Omental fat pad (tissue), 4 donors: ENCODE data around the gene GASK1B. TPM values are rescaled to one million over a fixed set of nuclear protein-coding genes. Genes with fewer than 3 reads are reported as not detected.

Experiments
- ATAC-seq: fragments of 150-250 bp; one replicate; pipeline ENCODE4 v1.9.1; 2016; ENCODE audit warnings: mild to moderate bottlenecking, moderate library complexity; ENCODE audit not compliant: low FRiP score
- DNase-seq: peaks from one replicate; pipeline ENCODE4 v3.0.0-alpha.2; 2019; ENCODE audit warnings: low spot score
- total RNA-seq, 4 donors: library from RNA; depleted of rRNA; stranded (reverse); fragments of >200 nt; gene quantifications; one replicate each; pipeline ENCODE4 v1.1.0, GENCODE V29; 2016
- TF ChIP-seq, protein P1 (sequence below), 3 donors: fragments of 450-650 bp; IDR thresholded peaks; one replicate each; pipeline ENCODE4 v1.5.1; 2016 to 2017; ENCODE audit warnings: antibody characterized with exemption in 3 of 3, mild to moderate bottlenecking in 3 of 3, moderate library complexity in 2 of 3

The GASK1B gene
- total RNA-seq, 4 donors from 2014 or later, result 50.2 to 94.2 (median 64.8) TPM

DNA sequence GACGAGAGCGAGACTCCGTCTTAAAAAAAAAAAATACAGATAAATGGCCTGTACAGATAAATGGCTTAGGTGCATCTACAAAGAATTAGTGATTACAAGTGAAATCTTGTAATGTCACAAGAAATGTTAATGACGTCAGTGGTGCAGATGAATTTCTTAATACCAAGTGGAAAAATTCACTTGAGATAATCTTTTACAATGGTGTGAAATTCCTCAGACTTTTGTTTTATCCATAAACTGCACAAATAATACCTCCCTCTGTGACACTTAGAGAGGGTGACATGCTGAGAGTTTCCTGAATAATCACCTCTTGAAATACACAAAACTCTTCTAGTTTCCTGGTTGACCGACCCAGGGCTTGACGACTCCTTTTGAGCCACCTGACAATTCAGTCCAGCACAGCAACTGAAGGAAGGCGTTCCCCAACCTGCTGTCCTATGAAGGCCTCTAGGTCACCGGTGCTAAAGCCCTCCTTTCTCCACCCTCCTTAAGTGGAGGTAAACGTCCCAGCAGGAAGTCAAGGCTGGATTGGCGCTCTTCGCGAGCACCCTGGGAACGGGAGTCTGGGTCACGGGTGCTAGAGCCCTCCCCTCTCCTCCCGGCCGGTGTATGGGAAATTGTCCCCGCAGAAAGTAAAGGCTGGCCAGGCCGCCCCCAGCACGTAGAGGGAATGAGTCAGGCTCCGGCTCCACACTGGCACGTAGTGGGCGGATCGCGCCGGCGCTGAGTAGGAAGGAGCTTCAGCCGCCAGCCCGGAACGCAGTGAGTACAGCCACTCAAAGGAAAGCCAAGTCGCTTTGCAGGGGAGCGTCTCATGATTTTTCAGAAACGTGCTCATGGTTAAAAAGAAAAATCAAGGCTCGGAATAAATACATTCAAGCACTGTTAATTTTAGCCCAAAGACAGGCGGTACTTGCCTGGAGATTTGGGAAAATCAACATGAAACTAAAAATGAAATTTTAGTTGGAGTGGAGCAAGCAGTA, 37.3 kb upstream of the GASK1B start, which contains the start of gene TMEM144:
Gene TMEM144, plus strand, starts transcription at position 662 of the 983 bp plus-strand sequence. CDS start 2,182 bp downstream, outside the sequence.
- TF ChIP-seq, protein P1, sequence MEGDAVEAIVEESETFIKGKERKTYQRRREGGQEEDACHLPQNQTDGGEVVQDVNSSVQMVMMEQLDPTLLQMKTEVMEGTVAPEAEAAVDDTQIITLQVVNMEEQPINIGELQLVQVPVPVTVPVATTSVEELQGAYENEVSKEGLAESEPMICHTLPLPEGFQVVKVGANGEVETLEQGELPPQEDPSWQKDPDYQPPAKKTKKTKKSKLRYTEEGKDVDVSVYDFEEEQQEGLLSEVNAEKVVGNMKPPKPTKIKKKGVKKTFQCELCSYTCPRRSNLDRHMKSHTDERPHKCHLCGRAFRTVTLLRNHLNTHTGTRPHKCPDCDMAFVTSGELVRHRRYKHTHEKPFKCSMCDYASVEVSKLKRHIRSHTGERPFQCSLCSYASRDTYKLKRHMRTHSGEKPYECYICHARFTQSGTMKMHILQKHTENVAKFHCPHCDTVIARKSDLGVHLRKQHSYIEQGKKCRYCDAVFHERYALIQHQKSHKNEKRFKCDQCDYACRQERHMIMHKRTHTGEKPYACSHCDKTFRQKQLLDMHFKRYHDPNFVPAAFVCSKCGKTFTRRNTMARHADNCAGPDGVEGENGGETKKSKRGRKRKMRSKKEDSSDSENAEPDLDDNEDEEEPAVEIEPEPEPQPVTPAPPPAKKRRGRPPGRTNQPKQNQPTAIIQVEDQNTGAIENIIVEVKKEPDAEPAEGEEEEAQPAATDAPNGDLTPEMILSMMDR (IDR thresholded peaks at IDR 0.05), result no peak
- ATAC-seq, result peak; percentile 100
- DNase-seq, result peak; percentile 76

DNA sequence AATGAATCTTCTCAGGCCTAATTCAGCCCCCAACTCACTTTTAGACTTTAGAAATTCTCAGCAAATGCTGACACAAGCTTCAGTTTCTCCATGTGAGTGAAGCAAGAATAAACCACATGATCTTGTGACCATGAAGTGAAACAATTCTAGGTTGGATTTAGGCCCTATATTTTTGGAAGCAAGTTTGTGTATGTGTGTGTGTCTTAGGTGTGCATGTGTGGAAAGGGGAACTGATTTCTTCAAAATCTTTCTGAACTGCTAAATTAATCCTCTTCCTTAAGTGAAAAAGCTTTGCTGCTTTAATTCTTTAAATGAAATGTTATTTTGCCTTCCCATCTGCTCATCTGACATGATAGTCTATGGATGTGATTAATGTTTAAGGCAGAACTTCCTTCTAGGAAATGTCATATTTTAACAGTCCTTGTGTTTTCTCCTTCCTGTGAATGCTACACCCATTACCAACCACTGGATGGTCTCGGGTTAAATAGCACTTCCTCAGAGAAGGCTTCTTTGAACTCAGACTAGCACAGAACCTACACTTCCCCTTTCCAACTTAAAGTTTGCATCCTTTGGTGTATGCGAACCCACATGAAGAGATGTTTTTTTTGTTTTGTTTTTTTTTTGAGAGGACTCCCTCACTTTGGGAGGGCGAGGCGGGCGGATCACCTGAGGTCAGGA, 36.3 kb upstream of the GASK1B start:
- no peak for DNase-seq
- no peak for ATAC-seq
- TF ChIP-seq, protein P1 (IDR thresholded peaks at IDR 0.05), result no peak

DNA sequence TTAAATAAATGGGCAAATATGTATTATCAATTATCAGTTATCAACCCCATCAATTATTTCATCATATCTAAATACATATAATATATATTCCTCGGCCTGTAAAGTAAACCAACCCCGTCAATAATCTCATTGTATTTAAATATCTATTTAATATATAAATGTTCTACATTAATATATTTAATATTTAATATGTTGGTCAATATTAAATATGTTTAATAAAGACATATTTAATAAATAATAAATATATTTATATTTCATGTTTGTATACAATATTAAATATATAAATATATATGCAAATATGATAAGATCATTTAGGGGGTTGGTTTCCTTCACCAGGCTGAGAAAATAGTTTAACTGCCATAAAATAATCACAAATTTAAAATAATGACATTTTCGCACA, 31.1 kb upstream of the GASK1B start:
- ATAC-seq (no peak), DNase-seq (no peak)
- TF ChIP-seq, protein P1 (IDR thresholded peaks at IDR 0.05), result no peak

DNA sequence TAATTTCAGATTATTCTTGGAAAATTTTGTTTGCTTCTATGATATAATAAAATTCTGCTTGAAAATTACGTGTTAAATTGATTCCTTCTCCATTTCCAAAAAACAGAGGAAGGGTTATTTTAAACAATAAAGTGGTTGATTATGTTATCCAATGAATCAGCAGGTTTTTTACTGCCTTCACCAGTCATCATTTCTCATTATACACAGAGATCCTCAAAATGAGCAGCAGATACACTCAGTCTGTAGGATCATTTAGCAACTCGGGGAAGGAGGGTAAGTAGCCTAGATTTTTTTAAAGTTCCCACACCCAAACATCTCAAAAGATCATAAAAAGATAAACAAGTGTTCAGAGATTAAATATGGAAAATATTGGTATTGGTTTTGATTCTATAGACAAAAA, 30.6 kb upstream of the GASK1B start:
- ATAC-seq (no peak), DNase-seq (no peak)
- TF ChIP-seq, protein P1 (IDR thresholded peaks at IDR 0.05), result no peak

DNA sequence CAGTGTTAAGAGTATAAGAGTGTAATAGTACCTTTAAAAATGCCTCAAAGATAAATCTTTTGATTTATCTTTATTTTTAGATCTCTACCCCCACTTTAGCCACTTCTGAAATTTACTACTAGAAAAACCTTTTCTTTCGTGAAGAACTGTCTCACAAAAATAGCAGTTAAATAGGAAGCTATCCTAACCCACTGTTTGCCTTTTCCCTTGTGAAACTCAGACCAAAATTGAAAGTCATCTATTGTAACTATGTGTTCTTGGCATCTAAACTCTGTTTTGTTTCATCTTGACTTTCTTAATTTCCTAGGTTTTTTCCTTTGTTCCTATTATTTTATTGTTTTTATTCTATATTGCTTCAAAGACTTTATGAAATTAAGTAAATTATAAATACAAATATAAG, 29.7 kb upstream of the GASK1B start:
- no peak for ATAC-seq
- DNase-seq, result no peak
- TF ChIP-seq, protein P1 (IDR thresholded peaks at IDR 0.05), result no peak

DNA sequence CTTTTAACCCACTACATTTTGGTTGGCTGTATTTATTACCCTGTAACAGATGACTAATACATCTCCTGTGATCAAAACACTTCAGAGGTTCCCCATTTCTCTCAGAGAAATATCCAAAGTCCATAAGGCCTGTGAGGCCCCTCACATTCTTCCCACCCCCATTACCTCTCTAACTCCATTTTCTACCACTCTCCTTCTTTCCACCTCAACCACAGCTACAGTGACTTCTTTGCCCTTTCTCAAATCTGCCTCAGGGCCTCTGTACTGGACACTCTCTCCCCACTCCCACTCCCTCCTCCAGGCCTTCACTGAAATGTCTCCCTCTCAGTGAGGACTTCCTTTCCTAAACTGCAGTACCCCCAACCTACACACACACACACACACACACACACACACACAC, 29.1 kb upstream of the GASK1B start:
- DNase-seq (no peak), ATAC-seq (no peak)
- TF ChIP-seq, protein P1 (IDR thresholded peaks at IDR 0.05), result no peak
